Stomach (tissue), 9 donors: ENCODE results near the gene COX4I1. TPM values are rescaled to one million over a fixed set of nuclear protein-coding genes. Genes with fewer than 3 reads are reported as not detected.

Experiments
- DNase-seq, 2 donors: peaks; one replicate each; pipeline versions ENCODE4 v3.0.0 to v3.0.0-alpha.2; 2013 to 2019
- H3K27ac ChIP-seq, 5 donors: fragments of 200-600 bp in 4 of 5; sonication (generic) in 4 of 5; one replicate each; pipeline ENCODE4 v1.5.1; 2013 to 2019; ENCODE audit warnings: mild to moderate bottlenecking in 1 of 5, moderate library complexity in 1 of 5
- H3K27me3 ChIP-seq, 3 donors: fragments of 200-600 bp; sonication (generic); one replicate each; pipeline ENCODE4 v1.5.1; 2017 to 2019; ENCODE audit warnings: mixed run types in 1 of 3
- H3K36me3 ChIP-seq, 4 donors: fragments of 200-600 bp; sonication (generic); 1 replicate in 3 of 4; 2 replicates in 1 of 4; pipeline ENCODE4 v1.5.1; 2016 to 2019
- H3K4me1 ChIP-seq, 4 donors: fragments of 200-600 bp; sonication (generic); one replicate each; pipeline ENCODE4 v1.5.1; 2016 to 2019
- H3K4me3 ChIP-seq, 4 donors: fragments of 200-600 bp; sonication (generic) in 3 of 4; one replicate each; pipeline ENCODE4 v1.5.1; 2016 to 2019; ENCODE audit warnings: mild to moderate bottlenecking in 1 of 4
- H3K9me3 ChIP-seq, 4 donors: fragments of 200-600 bp; sonication (generic); one replicate each; pipeline ENCODE4 v1.5.1; 2016 to 2019
- CTCF ChIP-seq, 7 experiments: fragments of 450-650 bp in 4 of 7; fragments of 200-600 bp in 3 of 7; sonication (generic) in 3 of 7; IDR thresholded peaks; one replicate each; pipeline ENCODE4 v1.5.1; 2016 to 2019; ENCODE audit warnings: antibody characterized with exemption in 7 of 7, control low read depth in 2 of 7, mild to moderate bottlenecking in 1 of 7
- EP300 ChIP-seq: sonication (generic); formaldehyde crosslinking; IDR thresholded peaks from one replicate; pipeline ENCODE4 v1.6.1; 2017; ENCODE audit warnings: antibody characterized with exemption
- POLR2A ChIP-seq, 4 donors: fragments of 450-650 bp; IDR thresholded peaks; one replicate each; pipeline ENCODE4 v1.6.1; 2016; ENCODE audit warnings: antibody characterized with exemption in 4 of 4, control low read depth in 2 of 4, mild to moderate bottlenecking in 1 of 4, moderate library complexity in 1 of 4
- POLR2AphosphoS5 ChIP-seq, 3 donors: sonication (generic); formaldehyde crosslinking; IDR thresholded peaks; one replicate each; pipeline ENCODE4 v1.6.1; 2016; ENCODE audit warnings: antibody characterized with exemption in 3 of 3
- WGBS, 5 donors: extraction: QIAGEN DNeasy Blood & Tissue Kit in 3 of 5; methylation state at CpG; one replicate each; pipeline versions ENCODE4 v1.1.5 to v1.1.7; 2013 to 2018; 5-methylcytosine and 5-hydroxymethylcytosine counted together
- intact Hi-C: fragments of 100-400 bp; cut with DNase I; formaldehyde crosslinking; loops from one replicate; pipeline ENCODE4 v1.15.1; 2023; ENCODE audit warnings: low total_unique reads
- polyA plus RNA-seq, 3 donors: library from polyadenylated mRNA; stranded (reverse); fragments of 200-250 nt; gene quantifications; one replicate each; pipeline ENCODE4 v1.2.3, GENCODE V29; 2013
- total RNA-seq, 5 donors: library from RNA; depleted of rRNA; stranded (reverse); fragments of >200 nt; gene quantifications; one replicate each; pipeline versions ENCODE4 v1.1.0 to v1.2.3, GENCODE V29; 2014 to 2016
- donor health status: healthy with polysubstance abuse.
- donor health status: Bipolar disorder and iron deficiency.
- donor health status: healthy.

COX4I1 gene
- total and polyA plus RNA-seq, 8 donors, result 57.2 to 1,368 (median 668) TPM

- Histone ChIP-seq H3K4me3 (no peak overlapping the region), H3K27ac (no peak overlapping the region), H3K27me3 (peaks cover 0 to 31% (median 8%) of the 10 kb centered on the region in 3 donors), H3K4me1 (no peaks in the 10 kb centered on the region), H3K9me3 (no peaks in the 10 kb centered on the region), H3K36me3 (no peaks in the 10 kb centered on the region)
- TF ChIP-seq EP300 (no peak), POLR2AphosphoS5 (IDR thresholded peaks at IDR 0.05) (no peak), POLR2A (IDR thresholded peaks at IDR 0.05) (no peak), CTCF (IDR thresholded peaks at IDR 0.05) (no peak)
- no peak for DNase-seq
- intact Hi-C loops, result no loop called here
- 64 to 71% (median 66%) methylated on average over 6 of the region's 6 CpGs for WGBS, 5 donors
Measured at GRCh38 chr16:85761861-85762260, 37.6 kb upstream of the COX4I1 start.

- H3K36me3 ChIP-seq, result no peaks in the 10 kb centered on the region
- no peak overlapping the region for H3K27ac ChIP-seq
- WGBS, 5 donors, result 80 to 87% (median 81%) methylated on average over 7 to 12 of the region's 12 CpGs
- H3K27me3 ChIP-seq, result peaks cover 0 to 31% (median 8%) of the 10 kb centered on the region in 3 donors
- TF ChIP-seq POLR2AphosphoS5 (IDR thresholded peaks at IDR 0.05), result no peak
- TF ChIP-seq EP300, result no peak
- no peak for TF ChIP-seq POLR2A (IDR thresholded peaks at IDR 0.05)
- no peak for TF ChIP-seq CTCF (IDR thresholded peaks at IDR 0.05)
- no peaks in the 10 kb centered on the region for H3K9me3 ChIP-seq
- no peak overlapping the region for H3K4me3 ChIP-seq
- DNase-seq, result no peak
- no peaks in the 10 kb centered on the region for H3K4me1 ChIP-seq
- intact Hi-C loops, result no loop called here
Measured at GRCh38 chr16:85762970-85763369, 36.5 kb upstream of the COX4I1 start.

DNA sequence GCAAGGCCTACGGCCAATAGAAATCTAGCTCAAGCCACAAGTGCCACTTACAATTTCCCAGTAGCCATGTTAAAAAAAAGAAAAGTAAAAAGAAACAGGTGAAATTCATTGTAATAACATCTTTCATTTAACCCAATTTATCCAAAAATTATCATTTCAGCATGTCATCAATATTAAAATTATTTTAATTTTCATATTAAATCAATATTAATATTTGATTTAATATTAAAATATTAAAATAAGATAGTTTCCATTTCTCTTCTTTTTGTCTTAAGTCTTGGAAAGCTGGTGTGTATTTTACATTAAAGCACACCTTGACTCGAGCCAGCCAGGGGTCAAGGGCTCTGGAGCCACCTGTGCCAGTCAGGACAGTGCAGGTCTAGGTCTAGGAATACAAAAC lies 35.9 kb upstream of the COX4I1 start:
- no peaks in the 10 kb centered on the region for H3K36me3 ChIP-seq
- intact Hi-C loops, result no loop called here
- 68 to 88% (median 86%) methylated on average over 2 of the region's 2 CpGs for WGBS, 5 donors
- DNase-seq, result no peak
- H3K27me3 ChIP-seq, result peaks cover 0 to 31% (median 8%) of the 10 kb centered on the region in 3 donors
- no peaks in the 10 kb centered on the region for H3K9me3 ChIP-seq
- no peaks in the 10 kb centered on the region for H3K4me1 ChIP-seq
- H3K27ac ChIP-seq, result no peak overlapping the region
- no peak overlapping the region for H3K4me3 ChIP-seq
- TF ChIP-seq EP300, result no peak
- no peak for TF ChIP-seq CTCF (IDR thresholded peaks at IDR 0.05)
- no peak for TF ChIP-seq POLR2A (IDR thresholded peaks at IDR 0.05)

- no peak for TF ChIP-seq EP300
- no peak for TF ChIP-seq POLR2AphosphoS5 (IDR thresholded peaks at IDR 0.05)
- no peak for TF ChIP-seq CTCF (IDR thresholded peaks at IDR 0.05)
- intact Hi-C loops, result no loop called here
- H3K4me1 ChIP-seq, result no peaks in the 10 kb centered on the region
- WGBS, 5 donors, result 55 to 74% (median 58%) methylated on average over 8 of the region's 8 CpGs
- no peaks in the 10 kb centered on the region for H3K36me3 ChIP-seq
- DNase-seq, result no peak
- peaks cover 0 to 16% (median 4%) of the 10 kb centered on the region in 3 donors for H3K27me3 ChIP-seq
- no peak overlapping the region for H3K27ac ChIP-seq
- no peaks in the 10 kb centered on the region for H3K9me3 ChIP-seq
- no peak overlapping the region for H3K4me3 ChIP-seq
Measured at GRCh38 chr16:85765211-85765610, 34.3 kb upstream of the COX4I1 start.
